Ovary (tissue), 3 donors: ENCODE results near the gene FRMPD2.
"Not testable (repeated sequence)": the region's sequence is repeated elsewhere in the genome, so short reads cannot be mapped to it uniquely, and the experiment has no call there.

Experiments
- CTCF ChIP-seq, 3 donors: fragments of 450-650 bp in 2 of 3; fragments of 200-600 bp in 1 of 3; IDR thresholded peaks; one replicate each; pipeline versions ENCODE4 v1.5.1 to v1.8.0; 2016 to 2022; ENCODE audit warnings: antibody characterized with exemption in 3 of 3, mild to moderate bottlenecking in 1 of 3
- EP300 ChIP-seq: sonication (generic); formaldehyde crosslinking; IDR thresholded peaks from one replicate; pipeline ENCODE4 v1.6.1; 2017; ENCODE audit warnings: antibody characterized with exemption
- donor health status: DM: no; HTN: no; CAD: no.

DNA sequence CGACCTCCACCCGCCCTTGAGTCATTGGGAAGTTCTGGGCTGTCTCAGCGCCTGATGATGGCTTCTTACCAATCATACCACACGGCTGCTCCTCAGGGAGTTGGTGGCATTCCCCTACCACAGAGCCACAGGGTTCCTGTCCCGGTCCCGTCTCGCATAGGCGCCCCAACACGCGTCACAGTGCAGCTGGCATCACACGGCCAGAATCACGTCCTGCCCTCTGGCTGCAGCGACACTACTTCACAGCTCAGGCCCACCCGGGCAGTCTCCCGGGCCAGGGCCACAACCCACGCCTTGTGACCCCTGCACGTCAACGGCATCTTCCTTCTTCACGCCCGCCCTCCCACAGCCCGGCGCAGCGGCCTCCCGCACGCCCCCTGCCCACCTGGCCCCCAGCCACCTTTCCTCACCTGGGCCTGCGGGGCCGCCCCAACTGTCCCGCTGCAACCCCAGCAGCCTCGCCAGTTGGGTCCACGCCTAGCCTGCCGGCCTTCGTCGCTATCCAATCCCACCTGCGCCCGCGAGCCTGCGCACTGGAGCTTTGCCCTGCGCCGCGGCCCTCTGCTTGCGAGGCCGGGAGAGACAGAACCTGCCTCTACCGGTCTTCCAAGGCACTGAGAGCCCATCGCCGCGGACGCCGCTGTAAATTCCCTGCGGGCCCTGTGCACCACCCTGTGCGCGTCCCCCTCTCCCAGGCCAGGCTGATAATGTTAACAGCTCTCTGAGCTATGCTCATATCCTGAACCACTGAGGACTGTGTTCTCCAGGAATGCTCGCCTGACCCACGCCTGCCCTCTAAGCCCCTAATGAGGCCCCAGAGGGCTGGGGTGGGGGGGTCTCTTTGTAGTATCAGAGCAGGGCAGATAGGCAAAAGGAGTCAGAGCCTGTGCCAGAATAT, 134.3 kb downstream of the FRMPD2 start:
- TF ChIP-seq EP300; CTCF (IDR thresholded peaks at IDR 0.05): not testable (repeated sequence)
